ENCODE data around the gene USP15. TPM values are rescaled to one million over a fixed set of nuclear protein-coding genes. Genes with fewer than 3 reads are reported as not detected.
"Not testable (repeated sequence)": the region's sequence is repeated elsewhere in the genome, so short reads cannot be mapped to it uniquely, and the experiment has no call there.

USP15 gene
- total and polyA plus RNA-seq, 2 donors (not counting 1 experiment from before 2014, with no cell fraction given) = 116 to 182 TPM

DNA sequence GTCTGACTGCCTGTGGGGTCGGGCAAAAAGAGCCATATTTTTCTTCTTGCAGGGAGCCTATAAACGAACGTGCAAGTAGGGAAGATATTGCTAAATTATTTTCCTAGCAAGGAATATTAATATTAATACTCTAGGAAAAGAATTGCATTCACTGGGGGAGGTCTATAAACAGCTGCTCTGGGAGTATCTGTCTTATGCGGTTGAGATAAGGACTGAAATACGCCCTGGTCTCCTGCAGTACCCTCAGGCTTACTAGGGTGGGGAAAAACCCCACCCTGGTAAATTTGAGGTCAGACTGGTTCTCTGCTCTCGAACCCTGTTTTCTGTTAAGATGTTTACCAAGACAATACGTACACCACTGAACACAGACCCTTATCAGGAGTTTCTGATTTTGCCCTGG, 203.0 kb downstream of the USP15 start:
- not testable (repeated sequence) for H3K27me3 Mint-ChIP-seq; H3K36me3 ChIP-seq (replicated peaks in 1 of 2; ENCODE audit: control extremely low read depth in 1 of 2, control insufficient read depth in 1 of 2, extremely low read depth in 1 of 2, insufficient read depth in 2 of 2, low read length in 1 of 2)

More for the DNA sequence above, 203.0 kb downstream of the USP15 start:
- DNase-seq; H2AFZ ChIP-seq (ENCODE audit: insufficient read depth, low read depth, low read length, poor library complexity, severe bottlenecking); intact Hi-C loops (cut with micrococcal nuclease); H3K9ac ChIP-seq (ENCODE audit: low read length); H3K4me2 ChIP-seq (replicated peaks; ENCODE audit: low read depth, low read length, poor library complexity, severe bottlenecking); H3K27me3 ChIP-seq (replicated peaks in 1 of 4; ENCODE audit: control extremely low read depth in 1 of 4, control insufficient read depth in 3 of 4, insufficient read depth in 4 of 4, low read length in 3 of 4); POLR2A ChIA-PET; H3K27ac Mint-ChIP-seq; H3K9me3 Mint-ChIP-seq (ENCODE audit: insufficient read depth); H3K27ac ChIP-seq (ENCODE audit: low read length in 2 of 2); H3K4me3 Mint-ChIP-seq; H3K4me3 ChIP-seq (ENCODE audit: control extremely low read depth in 1 of 5, extremely low read depth in 1 of 5, insufficient read depth in 1 of 5, low read depth in 2 of 5, low read length in 4 of 5); ATAC-seq (ENCODE audit: low read depth); CTCF ChIA-PET; H4K20me1 ChIP-seq (ENCODE audit: control insufficient read depth, insufficient read depth, low read length, poor library complexity, severe bottlenecking); H3K9me3 ChIP-seq (ENCODE audit: control extremely low read depth in 1 of 3, control insufficient read depth in 2 of 3, insufficient read depth in 1 of 3, low read length in 2 of 3): not testable (repeated sequence)
- H3K4me1 Mint-ChIP-seq = peaks cover 16% of the 10 kb centered on the region
- Histone ChIP-seq H3K4me1 (ENCODE audit: control insufficient read depth in 2 of 2, insufficient read depth in 2 of 2, low read length in 2 of 2) (peaks cover 13 to 18% of the 10 kb centered on the region in 2 donors), H3K79me2 (ENCODE audit: control insufficient read depth, insufficient read depth, low read length) (peaks cover 16% of the 10 kb centered on the region)
- WGBS (ENCODE audit: insufficient coverage) = 95% methylated on average over 2 of the region's 7 CpGs

Small RNA genes lying within 50 kb of the gene (small RNA-seq; reads per million reads assigned to genes)
- gene RF00017 (ENCODE audit: insufficient read length, low read depth, low replicate concordance) (not detected), gene RNU6-595P (ENCODE audit: insufficient read length, low read depth, low replicate concordance) (not detected)

Other genes starting within 250 kb of the USP15 start
- 104 and 118 TPM in 2 replicates for gene MON2, start 206.4 kb downstream of the USP15 start, total RNA-seq
- 15.3 and 18.9 TPM in 2 replicates for gene MON2, start 206.4 kb downstream of the USP15 start, polyA plus RNA-seq